ES-I3 (cell line): Measurements from ENCODE around the gene HNRNPC.
"Not testable (repeated sequence)": the region's sequence is repeated elsewhere in the genome, so short reads cannot be mapped to it uniquely, and the experiment has no call there.

ENCODE experiments used
- H3K36me3 ChIP-seq: 2 replicates; pipeline ENCODE4 v1.6.1; 2013; ENCODE audit warnings: mild to moderate bottlenecking, low read length, control low read depth, moderate library complexity; ENCODE audit not compliant: insufficient read depth
- H3K4me1 ChIP-seq: 2 replicates; pipeline ENCODE4 v1.6.1; 2013; ENCODE audit warnings: mild to moderate bottlenecking, control low read depth, low read length; ENCODE audit not compliant: insufficient read depth
- H3K9ac ChIP-seq: 2 replicates; pipeline ENCODE4 v1.6.1; 2013; ENCODE audit warnings: low read depth, mild to moderate bottlenecking, low read length, moderate library complexity
- H3K9me3 ChIP-seq: 2 replicates; pipeline ENCODE4 v1.6.1; 2013; ENCODE audit warnings: mild to moderate bottlenecking, low read length, moderate library complexity; ENCODE audit not compliant: control insufficient read depth, insufficient read depth

Gene HNRNPC

DNA sequence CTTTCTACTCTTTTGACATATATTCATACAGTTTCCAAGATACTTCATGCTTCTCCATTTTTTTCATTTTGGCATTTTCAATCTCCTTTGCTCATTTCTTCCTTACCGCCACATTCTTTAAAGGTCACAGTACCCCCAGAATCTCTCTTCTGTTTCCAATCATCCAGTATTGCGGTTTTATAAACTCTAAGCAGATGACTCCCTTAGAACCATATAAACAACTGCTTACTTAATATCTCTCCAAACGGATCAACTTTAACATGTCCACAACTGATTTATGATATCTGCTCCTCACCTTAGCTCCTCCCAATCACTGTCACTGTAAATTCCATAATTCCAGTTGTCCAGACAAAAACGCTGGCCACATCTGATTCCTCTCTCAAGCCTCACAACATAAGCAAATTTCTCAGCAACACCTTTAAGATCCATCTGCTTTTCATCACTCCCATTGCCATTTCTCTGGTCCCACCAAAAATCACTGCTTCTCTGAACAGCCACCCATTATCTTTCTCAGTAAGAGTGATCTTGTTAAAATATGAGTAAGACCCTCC, 49.6 kb downstream of the HNRNPC start:
- Histone ChIP-seq H3K9me3 (no peaks in the 10 kb centered on the region), H3K4me1 (no peaks in the 10 kb centered on the region), H3K36me3 (peaks cover 29% of the 10 kb centered on the region), H3K9ac (no peak overlapping the region)

DNA sequence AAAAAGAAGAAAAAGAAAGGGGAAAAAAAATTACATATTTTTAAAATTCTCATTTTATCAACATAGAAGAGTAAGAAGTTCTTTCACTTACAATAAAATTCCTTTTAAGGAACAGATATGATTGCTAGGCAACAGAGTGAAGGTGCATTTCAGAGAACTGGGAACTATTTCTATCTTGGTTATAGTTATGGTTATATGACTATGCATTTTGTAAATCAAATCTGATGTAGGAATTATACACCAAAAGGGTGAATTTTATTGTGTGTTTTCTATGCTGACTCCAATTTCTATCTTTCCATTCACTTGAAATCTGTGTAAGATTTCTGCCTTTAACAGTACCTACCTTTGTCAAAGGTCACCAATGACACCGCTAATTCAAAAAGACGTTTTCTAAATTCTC, 50.1 kb downstream of the HNRNPC start:
- H3K9me3 ChIP-seq = no peaks in the 10 kb centered on the region
- no peaks in the 10 kb centered on the region for H3K4me1 ChIP-seq
- no peak overlapping the region for H3K9ac ChIP-seq
- peaks cover 25% of the 10 kb centered on the region for H3K36me3 ChIP-seq

DNA sequence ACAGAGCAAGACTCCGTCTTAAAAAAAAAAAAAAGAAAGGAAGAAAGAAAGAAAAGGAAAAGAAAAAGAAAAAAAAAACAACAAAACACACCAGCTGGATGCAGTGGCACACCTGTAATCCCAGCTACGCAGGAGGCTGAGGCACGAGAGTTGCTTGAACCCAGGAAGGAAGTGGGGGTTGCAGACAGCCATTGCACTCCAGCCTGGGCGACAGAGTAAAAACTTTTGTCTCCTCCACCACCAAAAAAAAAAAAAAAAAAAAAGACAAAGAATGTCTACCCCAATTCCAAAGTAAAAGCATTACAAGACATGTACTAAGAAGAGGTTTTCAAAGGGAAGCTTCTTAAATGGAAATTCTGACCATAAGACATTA, 53.4 kb downstream of the HNRNPC start:
- peaks cover 40% of the 10 kb centered on the region for H3K36me3 ChIP-seq
- H3K9me3 ChIP-seq = no peaks in the 10 kb centered on the region
- H3K4me1 ChIP-seq = no peaks in the 10 kb centered on the region; the same call in 1 of the 2 replicates
- no peak overlapping the region for H3K9ac ChIP-seq

DNA sequence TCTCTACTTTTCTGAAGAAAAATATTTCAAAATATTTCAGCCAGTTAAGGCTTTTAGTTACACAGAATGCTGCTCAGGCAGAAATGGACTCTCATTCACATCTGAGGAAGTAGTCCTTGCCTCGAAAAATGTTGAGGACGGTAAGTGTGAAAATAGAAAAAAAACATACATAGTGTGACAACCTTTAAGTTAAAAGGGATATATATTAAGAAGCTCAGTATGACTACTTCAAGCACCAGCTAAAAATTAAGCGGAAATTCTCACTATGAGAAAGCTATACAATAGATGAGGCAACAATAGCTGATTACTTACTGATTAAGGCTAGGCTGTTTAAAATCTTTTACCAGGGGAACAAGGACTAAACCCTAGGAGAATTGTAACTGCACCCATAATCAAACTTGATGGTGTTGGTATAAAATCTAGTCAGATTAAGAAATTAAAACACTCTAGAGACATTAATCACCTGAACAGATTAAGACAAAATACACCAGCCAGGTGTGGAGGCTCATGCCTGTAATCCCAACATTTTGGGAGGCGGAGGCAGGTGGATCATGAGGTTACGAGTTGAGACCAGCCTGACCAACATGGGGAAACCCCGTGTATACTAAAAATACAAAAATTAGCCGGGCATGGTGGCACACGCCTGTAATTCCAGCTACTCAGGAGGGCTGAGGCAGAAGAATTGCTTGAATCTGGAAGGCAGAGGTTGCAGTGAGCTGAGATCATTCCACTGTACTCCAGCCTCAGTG, 53.9 kb downstream of the HNRNPC start:
- Histone ChIP-seq H3K36me3 (peaks cover 36% of the 10 kb centered on the region), H3K9ac (no peak overlapping the region), H3K4me1 (no peaks in the 10 kb centered on the region; the same call in 1 of the 2 replicates), H3K9me3 (no peaks in the 10 kb centered on the region)

DNA sequence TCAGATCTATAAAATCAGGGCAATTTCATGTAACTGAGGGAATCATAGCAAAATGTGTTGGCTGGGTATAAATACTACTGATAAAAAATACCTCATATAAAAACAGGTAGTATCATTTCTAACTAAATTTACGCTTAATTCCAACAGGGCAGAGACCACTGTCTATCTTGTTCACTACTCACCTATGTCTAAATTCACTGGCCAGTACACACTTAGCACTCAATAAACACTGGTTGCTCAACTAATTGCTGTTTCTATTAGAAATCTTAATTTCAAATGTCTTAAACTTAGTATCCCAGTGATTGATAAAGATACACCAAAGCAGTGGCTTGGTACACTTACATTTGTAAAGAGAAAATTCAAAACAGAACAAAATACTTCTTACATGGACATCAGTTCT, 55.6 kb downstream of the HNRNPC start:
- H3K4me1 ChIP-seq = no peaks in the 10 kb centered on the region; the same call in 1 of the 2 replicates
- H3K9me3 ChIP-seq = no peaks in the 10 kb centered on the region
- no peak overlapping the region for H3K9ac ChIP-seq
- H3K36me3 ChIP-seq = peaks cover 45% of the 10 kb centered on the region

DNA sequence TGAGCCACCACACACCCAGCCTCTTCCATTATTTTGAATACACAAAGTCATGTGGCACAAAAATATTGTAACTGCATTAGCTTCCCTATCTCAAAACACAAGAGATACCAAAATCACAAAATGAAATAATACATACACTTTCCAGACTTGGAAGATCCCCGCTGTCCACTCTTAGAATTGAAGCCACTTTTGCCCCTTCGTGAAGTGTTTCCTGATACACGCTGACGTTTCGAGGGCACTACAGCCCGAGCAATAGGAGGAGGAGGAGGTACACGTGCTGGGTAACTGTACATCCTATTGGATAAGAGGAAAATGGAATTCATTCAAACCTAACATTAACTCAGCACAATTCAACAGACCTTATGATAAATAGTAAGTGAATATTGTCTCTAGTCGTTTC, 56.4 kb downstream of the HNRNPC start:
- not testable (repeated sequence) for H3K9me3 ChIP-seq, H3K4me1 ChIP-seq, H3K9ac ChIP-seq
- H3K36me3 ChIP-seq = peaks cover 52% of the 10 kb centered on the region

DNA sequence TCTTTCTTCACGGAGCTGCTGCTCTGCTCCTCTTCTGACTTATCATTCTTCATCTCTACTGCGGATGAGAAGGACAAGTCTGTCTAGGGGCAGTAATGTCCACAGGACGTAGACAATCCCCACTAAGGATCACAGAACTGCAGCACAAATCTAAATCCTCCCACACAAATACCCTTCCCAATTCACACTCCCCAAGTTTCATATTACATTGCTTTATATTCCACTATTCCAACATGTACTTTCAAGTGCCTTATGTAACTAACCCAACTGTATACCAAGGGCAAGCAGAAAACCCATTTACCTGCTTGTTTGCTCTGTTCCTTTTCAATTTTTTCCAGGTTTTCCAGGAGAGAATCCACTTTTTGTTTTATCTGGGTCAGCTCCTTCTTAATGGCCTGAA, 57.7 kb downstream of the HNRNPC start:
- no peaks in the 10 kb centered on the region for H3K9me3 ChIP-seq
- no peaks in the 10 kb centered on the region; the same call in 1 of the 2 replicates for H3K4me1 ChIP-seq
- H3K36me3 ChIP-seq = peaks cover 59% of the 10 kb centered on the region
- no peak overlapping the region for H3K9ac ChIP-seq

DNA sequence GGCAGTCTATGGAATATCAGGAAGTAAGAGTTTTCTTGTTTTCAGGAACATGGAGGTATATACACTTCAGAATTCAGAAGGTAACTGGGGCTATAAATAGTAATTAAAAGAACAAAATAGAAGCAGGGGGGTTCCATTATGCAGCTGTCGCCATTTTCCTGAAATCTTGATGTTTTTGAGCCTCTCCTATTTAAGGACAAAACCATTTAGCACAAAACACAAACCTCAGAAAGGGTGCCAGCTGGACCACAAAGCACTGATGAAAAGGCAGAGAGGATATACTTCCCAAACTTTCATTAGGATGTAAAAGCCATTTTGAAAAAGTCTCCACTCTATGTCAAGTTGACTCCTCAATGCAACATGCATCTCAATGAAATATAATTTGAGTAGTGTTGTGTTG, 59.2 kb downstream of the HNRNPC start:
- Histone ChIP-seq H3K36me3 (peaks cover 63% of the 10 kb centered on the region), H3K4me1 (no peaks in the 10 kb centered on the region; the same call in 1 of the 2 replicates), H3K9ac (no peak overlapping the region), H3K9me3 (no peaks in the 10 kb centered on the region)

DNA sequence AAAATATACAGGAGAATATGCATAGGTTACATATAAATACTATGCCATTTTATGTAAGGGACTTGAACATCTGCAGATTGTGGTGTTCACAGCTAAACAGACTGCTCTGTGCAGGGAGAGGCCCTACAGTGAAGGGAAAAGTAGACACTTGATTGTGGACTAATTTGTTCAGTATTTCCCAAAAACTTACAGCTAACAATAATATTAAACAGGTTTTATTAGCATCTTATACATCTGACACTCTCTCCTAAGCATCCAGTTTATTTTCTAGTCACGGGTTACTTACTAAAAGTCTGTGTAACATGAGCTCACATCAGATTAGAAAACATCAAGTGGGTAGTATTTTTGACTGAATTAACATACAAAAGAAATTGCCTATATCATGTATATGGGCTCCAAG, 60.1 kb downstream of the HNRNPC start:
- no peaks in the 10 kb centered on the region for H3K9me3 ChIP-seq
- no peak overlapping the region for H3K9ac ChIP-seq
- peaks cover 58% of the 10 kb centered on the region for H3K36me3 ChIP-seq
- H3K4me1 ChIP-seq = no peaks in the 10 kb centered on the region; the same call in 1 of the 2 replicates

DNA sequence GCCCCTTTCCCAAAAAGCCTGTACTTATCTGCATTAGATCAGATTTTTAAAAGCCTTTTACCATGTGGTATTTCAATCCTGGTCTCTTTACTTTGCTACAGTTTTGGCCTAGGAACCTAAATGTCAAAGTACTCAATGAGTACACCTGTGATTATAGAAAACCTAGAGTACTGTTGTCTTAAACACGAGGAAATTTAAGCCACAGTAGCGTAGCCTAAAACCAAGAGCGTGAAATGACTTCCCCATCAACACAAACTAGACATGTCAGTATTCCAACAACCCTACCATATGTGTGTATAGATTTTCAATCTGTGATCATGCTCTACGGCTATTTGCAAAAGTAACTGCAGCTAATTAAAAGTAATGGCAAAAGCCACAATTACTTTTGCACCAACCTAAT, 60.7 kb downstream of the HNRNPC start:
- no peaks in the 10 kb centered on the region; the same call in 1 of the 2 replicates for H3K4me1 ChIP-seq
- H3K9me3 ChIP-seq = no peaks in the 10 kb centered on the region
- H3K36me3 ChIP-seq = peaks cover 58% of the 10 kb centered on the region
- no peak overlapping the region for H3K9ac ChIP-seq

DNA sequence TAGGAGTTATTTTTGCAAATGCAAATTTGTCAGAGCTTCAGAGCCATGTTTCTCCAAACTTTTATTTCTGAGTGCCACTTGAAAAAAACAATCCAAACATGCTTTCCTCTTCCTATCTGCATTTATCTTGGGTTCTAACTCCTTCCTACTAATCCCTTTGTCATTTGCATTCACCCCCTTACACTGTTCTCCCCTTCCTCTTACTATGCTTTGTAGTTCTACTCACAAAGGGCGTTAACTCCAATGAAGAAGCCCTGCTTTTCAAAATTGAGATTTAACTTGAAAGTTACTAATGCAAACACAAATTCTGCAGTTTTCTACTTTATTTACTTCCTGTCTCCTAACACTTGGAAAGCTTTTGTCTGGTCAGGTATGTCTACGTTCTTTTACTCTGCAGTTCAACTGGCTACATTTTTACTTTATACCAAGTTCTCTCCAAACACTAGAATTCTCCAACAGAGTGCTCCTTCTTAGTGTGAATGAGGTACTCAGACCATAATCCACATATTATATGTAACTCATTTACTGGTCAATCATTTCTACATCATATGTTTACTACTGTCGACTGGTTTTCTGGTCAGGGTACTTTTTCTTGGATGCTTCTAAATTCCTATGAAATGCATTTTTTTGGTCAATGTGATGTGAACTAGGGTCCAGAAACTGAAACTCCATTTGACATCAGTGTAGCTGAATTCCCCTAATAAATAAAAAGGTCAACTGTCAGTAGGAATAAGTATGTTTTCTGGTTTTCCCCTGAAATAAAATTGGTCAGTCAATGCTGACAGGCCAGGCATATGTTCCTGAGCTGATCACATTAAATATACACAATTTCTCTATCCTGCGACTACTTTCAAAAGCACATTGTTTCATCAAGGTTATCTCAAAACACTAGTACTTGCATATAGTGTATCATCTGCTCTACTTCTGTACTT, 62.2 kb downstream of the HNRNPC start:
- no peaks in the 10 kb centered on the region; the same call in 1 of the 2 replicates for H3K4me1 ChIP-seq
- H3K9ac ChIP-seq = no peak overlapping the region
- peaks cover 46% of the 10 kb centered on the region for H3K36me3 ChIP-seq
- no peaks in the 10 kb centered on the region for H3K9me3 ChIP-seq

DNA sequence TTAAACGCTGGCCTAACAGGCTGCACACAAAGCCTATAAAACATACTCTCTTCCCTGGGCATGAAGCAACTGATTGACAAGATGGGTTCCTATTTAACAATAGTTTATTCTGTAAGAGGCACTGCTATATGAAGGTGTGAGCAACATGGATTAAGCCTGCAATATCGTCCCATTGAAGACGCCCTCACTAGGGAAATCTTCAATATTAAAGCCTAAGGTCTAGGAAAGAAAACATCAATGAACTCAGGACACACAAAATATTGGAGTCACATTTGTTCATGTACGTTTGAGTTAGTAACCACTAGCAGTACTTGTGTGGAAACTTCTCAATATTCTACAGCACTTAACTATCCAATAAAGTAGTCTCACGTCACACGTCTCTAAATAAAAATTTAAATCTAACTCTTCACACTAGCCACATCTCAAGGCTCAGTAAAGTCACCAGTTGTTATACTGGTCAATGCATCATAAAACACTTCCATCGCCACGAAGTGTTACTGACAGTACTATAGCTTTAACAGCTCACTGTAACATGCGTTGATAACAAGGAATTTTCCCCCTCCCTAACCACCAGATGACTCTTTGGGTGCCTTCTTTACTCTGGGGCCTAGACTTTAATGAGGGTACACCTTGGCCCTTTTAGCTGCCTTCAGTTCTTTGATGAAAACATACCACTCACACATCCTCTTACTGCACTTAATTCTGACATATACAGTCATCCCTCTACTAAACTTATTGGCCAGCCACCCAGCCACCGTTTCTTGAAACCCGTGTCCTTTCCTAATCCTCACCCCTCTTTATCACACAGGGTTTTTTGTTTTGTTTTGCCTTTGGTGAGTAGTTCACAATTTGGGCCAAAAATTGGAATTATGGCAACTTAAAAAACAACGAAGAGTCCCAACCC, 63.3 kb downstream of the HNRNPC start:
- no peaks in the 10 kb centered on the region for H3K9me3 ChIP-seq
- no peaks in the 10 kb centered on the region for H3K4me1 ChIP-seq
- H3K9ac ChIP-seq = no peak overlapping the region
- H3K36me3 ChIP-seq = peaks cover 37% of the 10 kb centered on the region

DNA sequence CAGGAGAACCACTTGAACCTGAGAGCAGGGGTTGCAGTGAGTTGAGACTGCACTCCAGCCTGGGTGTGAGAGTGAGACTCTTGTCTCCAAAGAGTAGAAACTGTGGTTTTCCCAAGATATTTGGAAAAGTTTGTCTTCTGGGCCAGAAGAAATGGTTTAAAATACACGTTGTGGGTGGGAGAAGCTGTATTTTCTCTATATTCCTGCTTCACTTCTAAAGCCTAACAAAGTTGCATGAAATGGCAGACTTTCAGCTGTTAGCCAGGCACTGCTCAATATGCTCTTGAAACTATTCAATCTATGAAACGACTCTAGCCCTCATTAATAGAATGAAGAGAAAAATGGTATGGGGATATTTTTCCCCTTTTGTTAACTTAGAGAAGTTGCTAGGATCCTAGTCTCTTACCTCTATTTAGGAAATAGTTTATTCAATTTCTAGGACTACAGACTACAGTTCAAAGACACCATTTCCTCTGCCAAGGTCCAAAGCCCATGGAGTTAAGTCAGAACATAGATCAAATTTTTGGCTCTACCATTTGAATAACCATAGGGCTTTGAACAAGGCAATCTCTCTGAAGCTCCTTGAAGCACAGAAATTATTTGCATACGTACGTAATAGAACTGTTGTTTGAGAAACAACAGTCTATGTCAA, 64.1 kb downstream of the HNRNPC start:
- Histone ChIP-seq H3K4me1 (no peaks in the 10 kb centered on the region), H3K36me3 (peaks cover 37% of the 10 kb centered on the region), H3K9me3 (no peaks in the 10 kb centered on the region), H3K9ac (no peak overlapping the region)
